Activated naive CD8-positive, alpha-beta T cell treated with anti-CD3 and anti-CD28 coated beads for 36 hours (primary cell): ENCODE measurements around the gene CAPZB. TPM values are rescaled to one million over a fixed set of nuclear protein-coding genes. Genes with fewer than 3 reads are reported as not detected.

Source experiments
- DNase-seq: peaks from one replicate; pipeline ENCODE4 v3.0.0; 2021
- H3K27ac Mint-ChIP-seq: one replicate; pipeline ENCODE4 v1.8.0; 2022; ENCODE audit warnings: mild to moderate bottlenecking, moderate library complexity, mixed read lengths
- H3K27me3 Mint-ChIP-seq: one replicate; pipeline ENCODE4 v1.8.0; 2022; ENCODE audit warnings: mild to moderate bottlenecking, mixed read lengths
- H3K36me3 Mint-ChIP-seq: one replicate; pipeline ENCODE4 v1.8.0; 2021; ENCODE audit warnings: mild to moderate bottlenecking, mixed read lengths
- H3K4me1 Mint-ChIP-seq: one replicate; pipeline ENCODE4 v1.8.0; 2021; ENCODE audit warnings: mixed read lengths
- H3K4me3 Mint-ChIP-seq: one replicate; pipeline ENCODE4 v1.8.0; 2022; ENCODE audit warnings: mild to moderate bottlenecking, moderate library complexity, mixed read lengths
- H3K9me3 Mint-ChIP-seq: one replicate; pipeline ENCODE4 v1.8.0; 2022; ENCODE audit warnings: mixed read lengths
- total RNA-seq, 2 experiments: library from RNA; stranded (reverse); gene quantifications; one replicate each; pipeline ENCODE4 v1.2.3, GENCODE V29; 2021

CAPZB gene
- total RNA-seq, 2 experiments from 2014 or later = 324 to 332 TPM

DNA sequence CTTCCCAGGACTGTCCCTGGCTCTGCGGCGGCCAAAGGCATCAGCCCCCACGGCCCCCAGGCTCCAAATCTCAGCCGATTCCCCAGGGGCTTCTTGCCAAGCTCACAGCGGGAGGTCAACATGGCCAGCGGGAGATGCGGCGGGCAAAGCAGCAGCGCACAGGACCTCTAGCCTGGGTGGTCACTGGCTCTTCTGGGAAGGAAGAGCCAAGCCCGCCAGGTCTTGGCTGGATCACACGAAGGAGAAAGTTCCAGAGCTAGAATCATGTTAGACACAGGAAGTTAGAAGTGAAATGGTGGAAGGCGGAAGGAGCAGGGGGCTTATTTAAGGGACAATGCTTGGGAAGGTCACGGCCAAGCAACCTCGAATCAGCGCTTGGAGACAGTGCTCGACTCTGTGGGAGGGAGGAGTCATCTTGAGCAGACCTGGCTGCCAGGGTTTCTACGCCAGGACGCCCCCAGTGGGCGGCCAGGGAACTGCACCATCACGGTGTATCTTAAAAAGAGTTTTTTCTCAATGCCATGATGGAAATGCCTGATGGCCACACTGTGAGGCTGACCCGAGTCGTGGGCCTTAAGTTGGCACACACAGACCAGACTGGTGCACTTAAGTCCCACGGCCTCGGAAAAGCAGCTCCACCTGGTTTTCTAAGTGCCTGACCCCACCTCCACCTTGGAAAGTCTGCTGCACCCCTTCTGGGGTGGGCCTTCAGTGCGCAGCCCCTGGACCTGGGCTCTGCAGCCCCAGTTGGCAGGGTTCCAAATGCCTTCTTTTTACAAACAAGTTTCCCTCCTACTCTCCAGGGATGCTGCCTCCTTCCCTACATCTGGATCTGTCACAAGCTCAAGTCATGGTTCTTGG, 143.9 kb downstream of the CAPZB start:
- H3K4me3 Mint-ChIP-seq = no peak overlapping the region

GRCh38 chr1:19340387-19340937, 144.9 kb downstream of the CAPZB start:
- H3K9me3 Mint-ChIP-seq = no peaks in the 10 kb centered on the region
- peaks cover 13% of the 10 kb centered on the region for H3K4me1 Mint-ChIP-seq
- H3K4me3 Mint-ChIP-seq = no peak overlapping the region
- H3K27me3 Mint-ChIP-seq = no peaks in the 10 kb centered on the region
- no peak overlapping the region for H3K27ac Mint-ChIP-seq
- peaks cover 17% of the 10 kb centered on the region for H3K36me3 Mint-ChIP-seq
- DNase-seq = no peak

More for the DNA sequence above, 143.9 kb downstream of the CAPZB start:
- Mint-ChIP-seq H3K36me3 (peaks cover 17% of the 10 kb centered on the region), H3K4me1 (peaks cover 10% of the 10 kb centered on the region), H3K9me3 (no peaks in the 10 kb centered on the region), H3K27me3 (no peaks in the 10 kb centered on the region), H3K27ac (peak overlapping the region; percentile 62)
- peak; percentile 74 for DNase-seq

DNA sequence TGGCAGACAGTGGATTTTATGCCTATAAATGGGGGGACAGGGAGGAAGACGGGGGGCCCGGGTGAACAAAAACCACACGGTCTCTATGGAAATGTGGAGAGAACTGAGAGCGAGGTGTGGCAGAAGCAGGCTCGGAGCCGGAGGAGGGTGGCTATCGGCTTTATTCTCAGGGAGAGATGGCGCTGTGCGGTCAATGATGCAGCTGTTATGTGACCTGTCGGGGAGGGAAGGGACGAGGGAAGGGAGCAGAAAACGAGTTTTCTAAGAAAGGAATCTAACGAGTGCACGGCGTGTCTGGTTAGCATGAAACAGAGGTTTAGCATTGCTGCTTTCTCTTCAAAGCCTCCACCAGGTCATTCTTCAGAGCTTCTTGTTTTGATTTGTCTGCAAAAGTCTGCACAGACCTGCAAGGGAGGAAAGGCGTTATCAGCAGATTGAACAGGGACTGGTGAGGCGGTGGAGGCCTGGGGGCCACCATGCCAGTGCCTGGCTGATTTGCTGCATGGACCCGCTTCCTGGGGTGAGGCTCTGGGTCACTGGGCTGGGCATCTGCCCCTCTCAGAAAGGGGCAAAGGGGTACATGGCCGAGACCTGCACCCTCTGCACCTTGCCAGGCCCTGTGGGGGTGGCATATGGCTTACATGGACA, 146.0 kb downstream of the CAPZB start:
- H3K4me1 Mint-ChIP-seq = peaks cover 13% of the 10 kb centered on the region
- no peak overlapping the region for H3K27ac Mint-ChIP-seq
- H3K36me3 Mint-ChIP-seq = peaks cover 13% of the 10 kb centered on the region
- no peaks in the 10 kb centered on the region for H3K9me3 Mint-ChIP-seq
- no peaks in the 10 kb centered on the region for H3K27me3 Mint-ChIP-seq
- DNase-seq = no peak
- H3K4me3 Mint-ChIP-seq = no peak overlapping the region

- Mint-ChIP-seq H3K27me3 (no peaks in the 10 kb centered on the region), H3K9me3 (no peaks in the 10 kb centered on the region), H3K36me3 (peaks cover 11% of the 10 kb centered on the region), H3K4me1 (peaks cover 13% of the 10 kb centered on the region), H3K4me3 (no peak overlapping the region), H3K27ac (peak overlapping the region; percentile 50)
- no peak for DNase-seq
Measured at GRCh38 chr1:19338323-19338762, 147.0 kb downstream of the CAPZB start.

- no peaks in the 10 kb centered on the region for H3K9me3 Mint-ChIP-seq
- H3K36me3 Mint-ChIP-seq = peaks cover 11% of the 10 kb centered on the region
- no peak overlapping the region for H3K4me3 Mint-ChIP-seq
- peak overlapping the region; percentile 50 for H3K27ac Mint-ChIP-seq
- DNase-seq = no peak
- peaks cover 13% of the 10 kb centered on the region for H3K4me1 Mint-ChIP-seq
- no peaks in the 10 kb centered on the region for H3K27me3 Mint-ChIP-seq
Measured at GRCh38 chr1:19337289-19337688, 148.1 kb downstream of the CAPZB start.

GRCh38 chr1:19336543-19336942, 148.8 kb downstream of the CAPZB start:
- DNase-seq = peak; percentile 50
- Mint-ChIP-seq H3K4me1 (peaks cover 13% of the 10 kb centered on the region), H3K27ac (peak overlapping the region; percentile 50), H3K27me3 (no peaks in the 10 kb centered on the region), H3K4me3 (no peak overlapping the region), H3K36me3 (peaks cover 11% of the 10 kb centered on the region), H3K9me3 (no peaks in the 10 kb centered on the region)

- Mint-ChIP-seq H3K27me3 (no peaks in the 10 kb centered on the region), H3K4me3 (no peak overlapping the region), H3K4me1 (peaks cover 13% of the 10 kb centered on the region), H3K9me3 (no peaks in the 10 kb centered on the region), H3K36me3 (peaks cover 5% of the 10 kb centered on the region), H3K27ac (no peak overlapping the region)
- no peak for DNase-seq
Measured at GRCh38 chr1:19333587-19334354, 151.6 kb downstream of the CAPZB start.

DNA sequence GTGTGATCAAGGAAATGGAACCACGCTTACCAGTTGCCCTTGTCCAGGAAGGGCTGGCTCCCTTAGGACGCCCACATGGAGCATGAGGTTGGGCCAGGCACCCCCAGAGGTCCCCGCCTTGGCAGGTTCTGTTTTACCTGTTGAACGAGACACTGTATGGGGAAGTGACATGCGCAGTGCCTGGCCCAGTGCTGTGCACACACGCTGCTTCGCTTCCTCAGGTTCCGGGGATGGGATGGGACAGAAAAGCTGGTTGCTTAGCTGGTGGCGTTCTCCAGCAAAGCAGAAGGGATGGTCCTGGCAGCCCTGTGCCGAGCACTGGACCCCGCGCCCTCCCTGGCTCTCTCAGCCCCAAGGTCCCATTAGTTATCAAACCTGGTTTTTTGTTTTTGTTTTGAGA, 152.5 kb downstream of the CAPZB start:
- H3K4me1 Mint-ChIP-seq = peaks cover 13% of the 10 kb centered on the region
- H3K27ac Mint-ChIP-seq = peak overlapping the region; percentile 42
- no peak overlapping the region for H3K4me3 Mint-ChIP-seq
- DNase-seq = no peak
- no peaks in the 10 kb centered on the region for H3K9me3 Mint-ChIP-seq
- H3K27me3 Mint-ChIP-seq = no peaks in the 10 kb centered on the region
- H3K36me3 Mint-ChIP-seq = peaks cover 2% of the 10 kb centered on the region

- peaks cover 3% of the 10 kb centered on the region for H3K4me1 Mint-ChIP-seq
- no peak overlapping the region for H3K27ac Mint-ChIP-seq
- H3K9me3 Mint-ChIP-seq = no peaks in the 10 kb centered on the region
- no peaks in the 10 kb centered on the region for H3K36me3 Mint-ChIP-seq
- DNase-seq = no peak
- H3K27me3 Mint-ChIP-seq = no peaks in the 10 kb centered on the region
- H3K4me3 Mint-ChIP-seq = no peak overlapping the region
Measured at GRCh38 chr1:19331262-19331878, 154.0 kb downstream of the CAPZB start.

- Mint-ChIP-seq H3K27me3 (no peaks in the 10 kb centered on the region), H3K36me3 (no peaks in the 10 kb centered on the region), H3K27ac (no peak overlapping the region), H3K9me3 (no peaks in the 10 kb centered on the region), H3K4me3 (no peak overlapping the region), H3K4me1 (no peaks in the 10 kb centered on the region)
- DNase-seq = no peak
Measured at GRCh38 chr1:19330449-19331135, 154.7 kb downstream of the CAPZB start.

DNA sequence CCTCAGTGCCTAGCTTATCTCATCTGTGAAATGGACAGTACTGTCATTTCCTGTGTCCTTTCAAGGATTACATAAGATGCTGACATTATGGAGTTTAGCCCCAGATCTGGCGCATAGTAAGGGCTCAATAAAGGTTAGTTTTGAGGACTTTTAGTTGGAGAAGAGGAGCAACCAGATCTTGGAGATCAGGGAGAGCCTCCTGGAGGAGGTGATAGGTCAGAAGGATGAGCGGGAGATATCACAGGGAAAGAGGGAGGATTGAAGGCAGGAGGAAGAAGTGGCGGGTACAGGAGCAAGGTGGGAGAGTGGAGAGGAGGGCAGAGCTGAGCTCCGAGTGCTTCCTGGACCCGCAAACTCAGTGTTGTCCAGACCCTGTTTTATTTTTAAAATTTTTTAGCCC, 155.7 kb downstream of the CAPZB start:
- Mint-ChIP-seq H3K27me3 (no peaks in the 10 kb centered on the region), H3K27ac (no peak overlapping the region), H3K9me3 (no peaks in the 10 kb centered on the region), H3K4me1 (no peaks in the 10 kb centered on the region), H3K36me3 (no peaks in the 10 kb centered on the region), H3K4me3 (no peak overlapping the region)
- no peak for DNase-seq

- Mint-ChIP-seq H3K4me1 (no peaks in the 10 kb centered on the region), H3K36me3 (no peaks in the 10 kb centered on the region), H3K4me3 (no peak overlapping the region), H3K27ac (no peak overlapping the region), H3K9me3 (no peaks in the 10 kb centered on the region), H3K27me3 (no peaks in the 10 kb centered on the region)
- no peak for DNase-seq
Measured at GRCh38 chr1:19329188-19329587, 156.2 kb downstream of the CAPZB start.

- Mint-ChIP-seq H3K36me3 (no peaks in the 10 kb centered on the region), H3K27me3 (no peaks in the 10 kb centered on the region), H3K4me1 (no peaks in the 10 kb centered on the region), H3K9me3 (no peaks in the 10 kb centered on the region), H3K27ac (no peak overlapping the region), H3K4me3 (no peak overlapping the region)
- DNase-seq = no peak
Measured at GRCh38 chr1:19328486-19328885, 156.9 kb downstream of the CAPZB start.

DNA sequence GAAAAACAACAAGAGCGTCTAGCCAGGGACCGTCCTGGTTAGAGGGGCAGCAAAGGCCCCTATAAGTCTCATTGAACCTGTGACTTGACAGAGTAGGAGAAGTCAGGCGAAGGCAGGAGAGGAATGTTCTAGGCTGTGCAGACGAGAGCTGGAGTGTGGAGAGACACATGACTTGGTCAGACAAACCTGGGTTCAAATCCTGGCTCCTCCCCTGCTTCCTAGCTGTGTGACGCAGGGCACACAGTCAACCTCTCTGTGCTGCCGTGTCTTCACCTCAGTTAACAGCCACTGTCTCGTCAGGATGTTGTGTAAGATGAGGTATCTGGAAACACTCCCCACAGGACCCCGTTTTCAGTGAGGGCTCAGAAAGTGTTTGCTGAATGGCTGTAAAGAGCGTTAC, 157.6 kb downstream of the CAPZB start:
- no peak overlapping the region for H3K4me3 Mint-ChIP-seq
- no peaks in the 10 kb centered on the region for H3K36me3 Mint-ChIP-seq
- no peaks in the 10 kb centered on the region for H3K27me3 Mint-ChIP-seq
- no peak overlapping the region for H3K27ac Mint-ChIP-seq
- no peaks in the 10 kb centered on the region for H3K4me1 Mint-ChIP-seq
- no peaks in the 10 kb centered on the region for H3K9me3 Mint-ChIP-seq
- DNase-seq = no peak
